Loucy (cell line): Measurements from ENCODE around the gene SLC23A3.

Experiments used
- EZH2phosphoT487 ChIP-seq: fragments of 200-600 bp; IDR thresholded peaks from 2 replicates; pipeline ENCODE4 v1.6.1; 2018; ENCODE audit warnings: antibody characterized with exemption, mild to moderate bottlenecking, moderate library complexity, borderline replicate concordance
- TF ChIP-seq, protein P1 (sequence below): fragments of 200-600 bp; sonication (generic); conservative IDR thresholded peaks from 2 replicates; pipeline ENCODE4 v1.5.1; 2014; ENCODE audit warnings: mild to moderate bottlenecking, antibody characterized with exemption, low read length

GRCh38 chr2:219112651-219113338 lies 57.0 kb downstream of the SLC23A3 start:
- TF ChIP-seq, protein P1, sequence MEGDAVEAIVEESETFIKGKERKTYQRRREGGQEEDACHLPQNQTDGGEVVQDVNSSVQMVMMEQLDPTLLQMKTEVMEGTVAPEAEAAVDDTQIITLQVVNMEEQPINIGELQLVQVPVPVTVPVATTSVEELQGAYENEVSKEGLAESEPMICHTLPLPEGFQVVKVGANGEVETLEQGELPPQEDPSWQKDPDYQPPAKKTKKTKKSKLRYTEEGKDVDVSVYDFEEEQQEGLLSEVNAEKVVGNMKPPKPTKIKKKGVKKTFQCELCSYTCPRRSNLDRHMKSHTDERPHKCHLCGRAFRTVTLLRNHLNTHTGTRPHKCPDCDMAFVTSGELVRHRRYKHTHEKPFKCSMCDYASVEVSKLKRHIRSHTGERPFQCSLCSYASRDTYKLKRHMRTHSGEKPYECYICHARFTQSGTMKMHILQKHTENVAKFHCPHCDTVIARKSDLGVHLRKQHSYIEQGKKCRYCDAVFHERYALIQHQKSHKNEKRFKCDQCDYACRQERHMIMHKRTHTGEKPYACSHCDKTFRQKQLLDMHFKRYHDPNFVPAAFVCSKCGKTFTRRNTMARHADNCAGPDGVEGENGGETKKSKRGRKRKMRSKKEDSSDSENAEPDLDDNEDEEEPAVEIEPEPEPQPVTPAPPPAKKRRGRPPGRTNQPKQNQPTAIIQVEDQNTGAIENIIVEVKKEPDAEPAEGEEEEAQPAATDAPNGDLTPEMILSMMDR = no peak
- no peak for TF ChIP-seq EZH2phosphoT487
